Inferior parietal cortex (tissue), 1 donor: ENCODE measurements around the gene ADGRL3.
A peak's percentile ranks its signal among the peaks of the same experiment; 100 is the strongest.
"Not testable (repeated sequence)": the region's sequence is repeated elsewhere in the genome, so short reads cannot be mapped to it uniquely, and the experiment has no call there.

ENCODE experiments used
- DNase-seq: peaks from one replicate; pipeline ENCODE4 v3.0.0-alpha.2; 2016; ENCODE audit errors: extremely low spot score

The ADGRL3 gene

DNA sequence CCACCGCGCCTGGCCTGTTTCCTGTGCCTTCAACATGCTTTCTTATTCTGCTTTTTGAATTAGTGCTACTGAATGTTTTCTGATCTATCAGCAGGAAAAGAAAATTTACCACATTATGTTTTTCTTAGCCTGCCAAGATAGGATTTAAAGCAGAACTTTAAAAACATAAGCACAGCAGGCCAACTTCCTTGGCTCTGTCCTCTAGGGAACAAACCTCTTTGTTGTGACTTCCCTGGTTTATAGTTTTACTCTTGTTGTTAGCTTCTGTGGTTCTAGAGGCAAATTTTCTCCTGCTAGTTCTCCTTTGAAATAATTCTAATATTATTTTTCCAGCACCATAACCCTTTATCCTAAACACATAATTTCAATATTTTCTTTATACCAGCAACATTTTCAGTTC is 605.1 kb downstream of the ADGRL3 start:
- no peak for DNase-seq

DNA sequence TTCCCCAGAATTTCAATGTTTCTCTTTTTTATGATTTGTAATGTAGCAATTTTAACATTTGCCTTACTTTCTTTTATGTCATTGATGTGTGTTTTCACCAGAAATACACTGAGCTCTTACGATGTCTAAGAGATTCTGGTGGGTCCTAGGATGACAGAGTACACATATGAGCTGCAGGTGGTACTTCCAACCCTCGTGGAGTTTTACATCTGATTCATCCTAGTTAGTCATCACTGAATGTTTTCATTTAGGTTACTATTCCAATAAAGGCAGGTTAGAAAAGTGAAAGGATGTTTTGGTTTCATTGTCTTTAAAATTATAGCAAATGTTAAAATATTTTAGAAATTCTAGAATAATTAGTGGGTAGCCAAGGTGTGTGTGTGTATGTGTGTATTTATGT is 605.9 kb downstream of the ADGRL3 start:
- DNase-seq: no peak

DNA sequence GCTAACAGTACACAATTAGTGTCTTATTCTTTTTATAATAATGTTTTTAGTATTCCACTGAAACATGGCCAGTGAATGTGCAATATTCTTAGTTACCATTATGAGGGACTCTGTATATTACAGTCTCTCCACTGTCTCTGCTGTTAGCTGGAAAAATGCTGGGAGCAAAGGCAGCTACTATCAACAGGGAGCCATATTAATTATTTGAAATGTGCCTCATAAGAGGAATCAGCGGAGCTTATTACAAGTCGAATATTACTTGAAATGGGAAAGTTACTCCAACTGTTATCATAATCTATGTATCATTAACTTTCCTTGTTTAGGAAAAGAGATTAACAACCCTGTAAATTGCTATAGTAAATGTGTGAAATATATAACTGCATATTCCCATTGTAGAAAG is 612.0 kb downstream of the ADGRL3 start:
- DNase-seq: no peak

DNA sequence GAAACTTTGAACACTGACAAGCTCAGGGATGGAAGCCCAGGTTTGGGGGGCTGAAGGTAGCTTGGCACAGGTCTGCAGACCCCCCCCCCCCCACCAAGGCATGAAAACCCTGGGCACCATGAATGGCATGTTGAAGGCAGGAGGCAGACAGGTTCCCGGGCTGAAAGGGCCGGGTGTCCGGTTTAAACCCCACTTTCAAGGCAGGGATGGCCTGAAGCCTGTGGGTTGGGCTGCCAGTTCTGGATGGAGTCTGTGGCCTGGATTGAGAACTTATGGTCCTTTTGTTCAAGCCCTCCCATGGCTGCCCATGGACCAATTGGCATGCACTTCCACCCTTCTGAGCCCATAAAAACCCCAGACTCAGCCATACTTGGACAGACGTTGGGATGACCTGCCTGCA is 616.9 kb downstream of the ADGRL3 start:
- DNase-seq: no peak

DNA sequence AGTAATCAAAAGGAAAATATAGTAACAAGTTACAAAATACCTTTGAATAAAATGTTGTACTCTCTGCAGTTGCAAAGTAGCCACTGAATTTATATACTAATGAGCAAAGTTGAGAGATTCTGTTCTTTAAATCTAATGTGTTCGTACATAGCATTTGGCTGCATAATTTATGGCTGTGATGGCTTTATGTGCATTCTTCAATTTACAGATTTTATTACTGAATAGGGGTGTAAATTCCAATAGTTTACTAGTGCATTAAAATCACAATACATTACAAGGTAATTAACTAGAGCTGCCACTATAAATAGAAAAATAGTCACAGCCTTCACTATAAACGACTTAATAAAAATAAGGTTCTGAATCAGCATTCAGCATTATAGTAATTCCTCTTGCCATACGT is 620.0 kb downstream of the ADGRL3 start:
- DNase-seq: no peak

DNA sequence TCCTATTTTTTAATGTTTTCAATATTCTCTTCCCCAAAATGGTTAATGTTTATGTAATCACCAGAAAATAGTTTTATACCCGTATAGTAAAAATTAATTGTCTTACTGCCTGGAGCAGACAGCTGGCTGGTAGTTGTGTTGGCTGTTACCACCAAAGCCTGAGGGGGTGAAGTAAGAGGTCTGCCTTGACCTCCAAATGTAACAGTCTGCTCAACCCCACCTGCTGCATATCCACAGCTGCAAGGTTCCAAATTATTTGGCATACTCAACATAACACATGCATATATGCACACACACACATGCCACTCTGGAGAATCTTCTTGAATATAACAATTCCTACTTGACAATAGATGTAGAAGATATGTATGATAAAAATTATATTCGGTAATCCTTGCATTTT is 624.3 kb downstream of the ADGRL3 start:
- no peak for DNase-seq

DNA sequence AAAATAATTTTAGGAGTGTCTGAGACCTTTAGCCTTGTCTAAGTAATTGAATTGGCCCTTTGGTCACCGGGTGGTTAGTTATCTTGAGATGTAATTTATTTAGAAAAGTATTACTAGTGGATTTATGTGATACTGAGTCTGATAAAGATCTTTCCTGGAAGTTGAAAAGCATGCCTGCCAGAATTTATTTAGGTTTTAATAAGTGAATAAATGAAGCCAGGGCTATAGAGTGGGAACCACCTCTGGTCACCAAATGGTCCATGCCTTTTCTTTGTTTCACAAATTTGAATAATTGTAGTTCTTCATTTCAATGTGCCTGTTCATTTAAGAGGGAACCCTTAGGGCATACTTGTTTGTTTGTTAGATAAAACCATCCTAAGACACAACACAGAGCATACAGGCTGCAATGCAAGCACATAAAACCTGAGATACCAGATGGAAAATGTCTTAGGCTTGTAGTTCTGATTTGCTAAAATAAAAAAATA is 627.8 kb downstream of the ADGRL3 start:
- DNase-seq: no peak

DNA sequence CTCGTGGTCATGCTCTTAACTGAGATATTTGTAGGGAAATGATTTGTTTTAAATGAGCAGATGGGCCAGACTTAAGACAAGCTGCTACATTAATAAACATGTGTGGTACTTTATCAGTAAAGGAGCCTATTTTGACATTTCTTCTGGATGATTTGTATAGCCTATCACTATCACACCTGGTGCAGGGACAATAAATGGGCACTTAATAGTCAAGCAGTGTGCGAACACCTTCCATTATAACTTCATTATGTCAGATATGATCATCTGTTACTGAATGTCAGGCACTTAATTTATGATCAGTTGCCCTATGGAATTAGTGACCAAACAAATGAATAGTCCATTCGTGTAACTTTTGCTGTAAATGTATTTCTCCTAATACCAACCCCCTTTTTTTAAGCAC is 628.8 kb downstream of the ADGRL3 start:
- no peak for DNase-seq

DNA sequence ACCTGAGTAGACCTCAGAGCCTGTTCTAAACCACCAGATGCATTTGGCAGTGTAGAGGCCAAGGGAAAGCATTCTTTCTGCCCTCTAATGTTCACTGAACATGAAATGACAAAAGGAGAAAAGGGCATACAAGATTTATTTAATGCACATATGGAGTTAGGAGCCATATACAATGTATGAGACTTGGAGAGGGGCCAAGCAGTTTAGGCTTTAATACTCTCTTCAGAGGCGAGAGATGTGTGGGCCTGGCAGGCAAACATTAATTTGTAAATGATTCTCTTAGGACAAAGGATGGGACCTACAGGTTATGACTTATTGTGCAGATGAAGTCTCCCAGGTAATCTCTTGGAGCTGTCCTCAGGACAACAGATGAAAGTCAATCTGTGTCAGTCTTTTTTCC is 631.9 kb downstream of the ADGRL3 start:
- DNase-seq: no peak

DNA sequence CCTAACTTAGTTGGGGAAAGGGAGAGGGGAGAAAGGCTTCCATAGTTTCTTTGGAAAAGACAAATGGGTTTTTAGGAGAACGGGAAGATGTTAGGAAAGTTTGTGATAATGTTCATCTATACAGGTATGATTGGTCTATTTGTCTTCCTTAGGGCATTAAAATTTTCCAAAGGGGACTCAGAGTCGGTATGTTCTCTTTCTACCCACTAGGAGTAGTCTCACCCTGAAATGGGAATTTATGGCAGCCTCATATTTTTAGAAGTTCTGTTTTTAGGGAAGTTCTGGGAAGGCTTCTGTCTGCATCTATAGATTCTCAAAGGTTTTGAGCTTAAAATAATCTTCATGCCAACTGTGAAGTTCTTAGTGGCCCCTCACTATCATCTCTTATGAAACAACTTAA is 637.3 kb downstream of the ADGRL3 start:
- DNase-seq: no peak

DNA sequence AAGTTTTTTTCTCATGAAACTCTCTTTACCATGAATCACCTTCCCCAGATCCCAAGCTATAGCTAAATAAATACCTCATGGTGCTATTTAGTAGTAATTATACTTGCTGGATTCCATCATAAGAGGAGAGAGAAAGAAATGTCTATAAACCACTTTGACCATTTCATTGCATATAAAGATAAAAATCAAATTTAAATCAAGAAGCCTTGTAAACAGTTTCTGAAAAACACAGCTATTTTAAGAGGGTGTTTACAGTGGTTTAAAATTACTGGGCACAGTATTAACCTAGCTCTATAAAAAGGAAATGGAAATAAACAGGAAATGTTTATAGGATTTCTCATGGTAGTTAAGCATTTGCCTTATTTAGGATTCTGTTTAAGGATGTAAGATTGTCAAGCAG is 637.9 kb downstream of the ADGRL3 start:
- no peak for DNase-seq

DNA sequence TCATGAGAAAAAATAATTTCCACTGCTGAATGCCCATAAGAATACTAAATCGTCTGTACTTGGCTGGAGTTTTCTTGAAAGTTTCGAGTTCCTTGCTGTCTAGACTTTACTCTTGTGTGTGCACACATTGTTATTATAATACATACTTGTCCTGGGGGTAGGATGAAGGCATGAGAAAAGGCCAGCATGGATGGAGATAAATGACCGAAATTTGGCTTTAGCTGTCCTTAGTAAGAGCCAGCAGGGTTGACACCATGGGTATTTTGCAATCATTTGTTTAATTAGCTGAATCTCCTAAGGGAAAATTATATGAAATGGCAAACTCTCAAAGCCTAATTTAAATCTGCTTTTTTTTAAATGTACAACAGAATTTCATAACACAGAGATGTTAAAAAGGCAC is 641.6 kb downstream of the ADGRL3 start:
- no peak for DNase-seq

DNA sequence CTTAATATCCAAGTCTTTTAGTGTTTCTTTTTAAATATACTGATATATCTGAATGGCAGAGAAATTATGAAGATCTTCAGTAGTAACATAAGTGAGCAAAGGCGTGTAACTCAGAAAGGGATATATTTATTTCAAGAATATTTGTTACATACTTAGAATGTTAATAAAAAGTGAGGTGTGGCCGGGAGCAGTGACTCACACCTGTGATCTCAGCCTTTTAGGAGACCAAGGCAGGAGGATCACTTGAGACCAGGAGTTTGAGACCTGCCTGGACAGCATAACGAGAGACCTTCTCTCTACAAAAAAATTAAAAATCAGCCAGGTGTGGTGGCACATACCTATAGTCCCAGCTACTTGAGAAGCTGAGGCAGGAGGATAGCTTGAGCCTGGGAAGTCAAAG is 651.0 kb downstream of the ADGRL3 start:
- no peak for DNase-seq

DNA sequence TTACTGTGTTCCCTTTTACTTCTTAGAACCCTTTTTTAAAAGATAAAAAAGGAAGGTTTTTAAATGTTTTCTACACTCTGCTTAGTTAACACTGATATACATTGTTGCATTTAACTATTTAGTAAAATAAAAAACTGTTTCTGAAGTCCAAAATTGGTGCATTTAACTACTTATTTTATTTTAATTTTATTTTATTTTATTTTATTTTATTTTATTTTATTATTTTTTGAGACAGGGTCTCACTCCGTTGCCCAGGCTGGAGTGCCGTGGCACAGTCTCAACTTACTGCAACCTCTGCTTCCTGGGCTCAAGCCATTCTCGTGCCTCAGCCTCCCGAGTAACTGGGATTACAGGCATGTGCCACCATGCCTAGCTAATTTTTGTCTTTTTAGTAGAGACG is 652.0 kb downstream of the ADGRL3 start:
- not testable (repeated sequence) for DNase-seq

DNA sequence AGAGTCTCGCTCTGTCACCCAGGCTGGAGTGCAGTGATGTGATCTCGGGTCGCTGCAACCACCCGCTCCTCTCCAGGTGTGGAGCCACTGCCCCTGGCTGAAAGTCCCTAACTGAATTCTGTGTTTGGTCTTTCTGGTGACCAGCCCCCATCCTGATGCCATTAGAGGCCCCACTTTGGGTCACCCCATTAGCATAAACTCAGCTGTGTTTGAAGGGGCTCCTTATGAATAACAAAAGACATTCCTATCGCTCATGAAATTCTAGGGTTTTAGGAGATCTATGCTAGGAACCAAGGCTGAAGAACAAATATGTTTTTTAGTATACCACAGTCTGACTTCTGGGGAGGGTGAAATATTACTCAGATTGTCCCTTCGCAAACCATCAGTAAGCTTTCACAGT is 652.9 kb downstream of the ADGRL3 start:
- DNase-seq: no peak

DNA sequence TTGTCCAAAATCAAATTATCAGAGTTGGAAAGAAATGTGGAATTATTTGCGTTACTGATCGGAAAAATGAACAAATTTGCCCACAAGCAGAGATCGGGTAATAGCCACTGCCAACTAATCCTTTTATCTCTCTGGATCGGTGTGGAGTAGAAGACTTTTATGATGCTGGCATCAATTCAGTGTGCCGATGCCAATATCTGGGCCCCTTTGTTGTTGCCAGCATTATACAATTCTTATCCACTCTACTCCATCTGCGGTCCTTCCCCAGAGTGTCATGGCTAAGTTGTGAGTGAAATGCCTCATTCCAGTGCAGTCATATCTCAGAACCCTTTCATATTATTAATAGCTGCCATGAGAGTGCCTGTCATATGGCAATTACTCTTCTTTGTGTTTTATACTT is 660.2 kb downstream of the ADGRL3 start:
- no peak for DNase-seq

DNA sequence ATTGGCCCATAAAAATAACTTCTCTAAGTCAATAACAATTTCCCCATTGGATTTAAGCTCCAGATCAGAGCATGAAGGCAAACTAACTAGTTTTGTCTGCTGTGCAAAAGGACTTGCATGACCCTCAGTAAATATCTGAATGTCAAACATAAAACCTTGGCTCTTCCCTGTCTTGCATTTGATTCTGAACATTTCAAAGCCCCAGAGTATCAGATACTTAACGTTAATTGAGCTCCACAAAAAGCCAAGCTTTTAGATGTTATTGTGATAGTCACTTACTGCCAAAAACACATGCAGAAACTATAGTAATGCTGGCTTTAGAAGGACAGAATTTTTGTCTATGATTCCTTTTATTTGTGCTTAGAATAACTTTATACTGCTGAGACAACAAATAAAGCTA is 664.2 kb downstream of the ADGRL3 start:
- no peak for DNase-seq

DNA sequence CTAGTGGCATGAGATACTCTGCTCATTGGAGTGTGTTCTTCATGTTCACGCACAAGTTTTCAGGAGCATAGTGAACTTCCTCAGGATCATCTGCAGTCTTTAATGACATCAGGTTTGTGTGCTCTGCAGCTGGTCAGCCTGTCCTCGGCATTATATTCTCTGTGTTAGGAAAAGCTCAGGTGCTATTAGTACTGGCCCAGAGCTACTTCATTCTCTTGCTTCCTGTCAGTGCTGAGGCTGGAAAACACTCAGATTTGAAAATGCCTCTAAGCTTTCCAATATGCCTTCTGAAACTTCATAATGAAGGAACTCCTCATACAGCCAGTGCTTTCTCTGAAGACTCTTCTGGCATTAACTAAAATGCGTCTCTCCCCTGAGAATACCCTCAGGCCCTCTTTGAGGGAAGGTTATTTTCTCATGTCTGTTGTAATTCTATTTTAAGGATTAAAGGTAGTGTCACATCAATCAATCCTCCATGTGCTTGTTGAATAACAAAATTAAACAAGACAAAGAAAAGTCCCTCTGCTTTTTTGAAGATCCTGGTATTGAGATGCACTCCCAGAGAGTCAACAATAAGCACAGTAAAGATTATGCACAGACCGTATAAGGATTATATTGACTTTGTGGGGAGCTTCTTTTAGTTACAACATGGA is 666.4 kb downstream of the ADGRL3 start:
- DNase-seq: no peak

DNA sequence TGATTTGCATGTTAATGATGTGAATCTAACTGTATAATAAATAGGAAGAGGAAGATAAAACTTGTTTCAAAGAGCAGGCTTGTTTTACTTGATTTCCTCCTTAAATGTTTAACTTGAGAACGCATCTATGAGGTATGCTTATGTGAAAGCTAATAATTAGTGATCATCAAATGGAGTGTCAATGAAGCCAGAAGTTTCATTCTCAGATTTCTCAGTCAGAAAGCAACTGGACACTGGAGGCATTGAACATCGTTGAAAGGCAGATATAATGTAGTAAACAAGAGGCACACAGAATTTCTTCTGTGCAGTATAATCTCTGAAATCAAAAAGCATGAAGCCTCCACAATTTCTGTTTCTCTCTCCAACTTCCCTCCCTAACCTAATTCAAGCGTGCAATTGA is 672.9 kb downstream of the ADGRL3 start:
- peak; percentile 21 for DNase-seq

DNA sequence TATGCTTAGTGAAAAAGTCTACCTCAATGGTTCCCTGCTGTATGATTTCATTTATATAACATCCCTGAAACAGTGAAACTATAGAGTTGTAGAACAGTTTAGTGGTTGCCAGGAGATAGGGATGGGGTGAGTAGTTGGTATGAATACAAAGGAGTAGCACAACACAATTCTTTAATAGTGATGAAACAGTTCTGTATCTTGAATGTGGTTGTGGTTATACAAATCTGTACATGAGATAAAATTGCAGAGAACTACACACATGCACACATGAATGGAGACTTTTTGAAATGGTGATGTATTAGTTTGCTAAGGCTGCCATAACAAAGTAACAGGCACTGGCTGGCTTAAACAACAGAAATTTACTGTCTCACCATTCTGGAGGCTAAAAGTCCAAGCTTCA is 677.1 kb downstream of the ADGRL3 start:
- no peak for DNase-seq

DNA sequence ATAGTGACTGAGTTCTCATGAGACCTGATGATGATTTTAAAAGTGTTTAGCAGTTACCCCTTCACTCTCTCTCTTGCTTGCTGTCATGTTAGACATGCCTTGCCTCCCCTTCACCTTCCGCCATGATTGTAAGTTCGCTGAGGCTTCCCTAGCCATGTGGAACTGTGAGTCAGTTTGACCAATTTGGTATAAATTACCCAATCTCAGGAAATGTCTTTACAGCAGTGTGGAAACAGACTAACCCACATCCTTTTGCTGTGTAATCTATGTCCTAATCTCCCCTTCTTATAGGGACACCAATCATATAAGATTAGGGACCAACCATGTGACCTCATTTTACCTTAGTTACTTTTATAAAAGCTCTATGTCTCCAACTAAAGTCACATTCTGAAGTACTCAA is 677.8 kb downstream of the ADGRL3 start:
- no peak for DNase-seq

DNA sequence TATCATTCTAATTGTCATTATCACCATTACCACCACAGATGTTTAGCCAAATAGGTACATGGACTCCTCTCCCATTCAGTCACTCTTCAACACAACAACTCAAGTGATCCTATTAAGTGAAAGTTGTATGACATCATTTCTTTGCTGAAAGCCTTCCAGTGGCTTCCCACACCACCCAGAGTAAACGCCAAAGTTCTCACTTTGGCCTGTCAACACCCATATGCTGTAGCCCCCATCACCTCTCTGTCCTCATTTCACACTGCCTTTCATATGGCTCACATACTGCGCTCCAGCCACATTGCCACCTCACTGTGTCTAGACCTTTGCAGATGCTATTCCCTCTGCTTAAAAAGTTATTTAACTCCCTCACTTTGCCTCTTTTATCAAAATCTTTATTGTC is 682.3 kb downstream of the ADGRL3 start:
- DNase-seq: no peak

DNA sequence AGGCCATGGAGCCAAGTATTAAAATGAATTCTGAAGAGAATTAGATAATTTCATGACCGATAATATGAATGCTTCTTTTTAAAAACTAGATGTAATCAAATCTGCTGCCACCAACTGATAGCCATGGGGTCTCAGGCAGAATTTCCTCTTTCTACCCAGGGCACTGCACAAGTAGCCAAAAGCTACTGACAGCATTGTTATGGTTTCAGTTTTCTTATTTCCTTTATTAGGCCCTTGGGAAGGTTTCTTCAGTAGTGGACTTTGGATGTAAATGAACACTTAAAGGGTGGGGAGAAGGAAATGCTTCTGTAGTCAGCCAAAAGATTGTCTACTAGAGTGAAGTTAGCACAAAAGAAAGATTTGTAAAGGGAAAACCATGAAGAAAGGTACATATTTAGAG is 686.0 kb downstream of the ADGRL3 start:
- DNase-seq: no peak

DNA sequence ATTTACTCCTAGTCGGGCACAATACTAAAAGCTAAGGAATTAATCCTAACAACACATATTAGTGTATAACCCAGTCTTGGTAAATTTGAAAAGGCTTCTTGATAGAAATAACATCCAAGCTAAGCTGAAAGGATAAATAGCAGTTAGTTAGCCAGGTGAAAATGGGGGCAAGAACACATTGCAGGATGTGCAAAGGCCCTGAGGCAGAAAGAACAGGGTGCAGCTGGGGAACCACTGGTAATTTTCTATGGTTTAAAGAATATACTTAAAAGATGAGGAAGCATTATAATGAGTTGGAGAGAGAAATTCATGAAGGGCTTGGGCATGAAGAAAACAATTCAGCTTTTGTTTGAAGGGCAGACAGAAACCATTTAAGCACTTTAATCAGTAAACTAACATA is 689.0 kb downstream of the ADGRL3 start:
- no peak for DNase-seq
